ENCODE results near the gene SHROOM2.
"Not testable (repeated sequence)": the region's sequence is repeated elsewhere in the genome, so short reads cannot be mapped to it uniquely, and the experiment has no call there.

SHROOM2 gene

DNA sequence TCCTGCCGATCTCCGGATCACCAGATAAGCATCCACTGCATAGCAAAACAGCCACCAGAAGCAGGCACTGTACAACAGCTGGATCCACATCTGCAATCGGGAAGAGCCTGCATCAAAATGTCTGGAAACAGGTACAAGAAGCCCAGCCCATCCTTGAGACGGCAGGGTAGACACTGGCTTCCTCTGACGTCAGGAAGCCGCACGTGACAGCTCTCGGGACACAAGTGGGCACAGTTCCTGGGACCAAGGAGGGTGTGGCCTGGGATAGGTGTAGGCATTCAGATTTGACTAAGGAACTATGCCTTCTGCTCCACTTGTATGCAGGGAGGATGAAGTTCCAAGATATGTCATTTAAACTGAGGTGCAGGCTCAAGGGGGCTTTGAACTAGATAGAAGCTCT, 26.9 kb upstream of the SHROOM2 start:
- H3K27ac ChIP-seq (ENCODE audit: low read length): no peak overlapping the region
- H3K27me3 ChIP-seq (ENCODE audit: insufficient read depth, low read length): no peaks in the 10 kb centered on the region
- no peak overlapping the region for H3K9ac ChIP-seq (ENCODE audit: low read depth, low read length)
- H3K4me3 ChIP-seq (ENCODE audit: low read length): no peak overlapping the region
- no peaks in the 10 kb centered on the region for H3K4me1 ChIP-seq (ENCODE audit: insufficient read depth, low read length)
- H3K36me3 ChIP-seq (ENCODE audit: insufficient read depth, low read depth, low read length): no peaks in the 10 kb centered on the region
- no peaks in the 10 kb centered on the region for H3K9me3 ChIP-seq (ENCODE audit: insufficient read depth, low read depth, low read length)

DNA sequence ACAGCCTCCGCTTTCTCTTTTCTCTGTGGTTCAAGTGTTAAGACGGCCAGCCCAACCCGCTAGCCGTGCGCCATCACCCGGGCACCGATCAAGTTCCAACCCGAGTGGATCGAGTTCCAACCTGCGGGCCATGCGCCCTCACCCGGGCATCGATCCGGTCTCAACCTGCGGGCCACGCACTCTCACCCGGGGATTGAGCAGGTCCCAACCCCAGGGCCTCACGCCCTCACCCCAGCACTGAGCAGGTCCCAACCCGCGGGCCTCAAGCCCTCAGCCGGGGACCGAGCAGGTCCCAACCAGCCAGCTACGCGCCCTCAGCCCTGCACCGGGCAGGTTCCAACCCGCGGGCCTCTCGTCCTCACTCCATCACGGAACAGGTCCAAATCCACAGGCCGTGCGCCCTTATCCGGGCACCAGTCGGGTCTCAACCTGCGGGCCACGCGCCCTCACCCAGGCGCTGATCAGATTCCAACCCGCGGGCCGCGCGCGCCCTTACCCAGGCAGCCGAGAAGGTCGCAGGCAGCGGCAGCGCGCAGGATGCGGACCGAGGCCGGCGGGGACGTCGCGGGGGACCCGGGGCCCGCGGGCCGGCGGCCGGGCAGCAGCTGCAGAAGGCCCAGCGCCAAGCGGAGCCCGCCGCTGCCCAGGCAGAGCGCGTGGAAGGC, 21.0 kb upstream of the SHROOM2 start:
- peak overlapping the region; percentile 53 for H3K9ac ChIP-seq (ENCODE audit: low read depth, low read length)
- no peak overlapping the region for H3K27ac ChIP-seq (ENCODE audit: low read length)
- no peaks in the 10 kb centered on the region for H3K36me3 ChIP-seq (ENCODE audit: insufficient read depth, low read depth, low read length)
- no peaks in the 10 kb centered on the region for H3K9me3 ChIP-seq (ENCODE audit: insufficient read depth, low read depth, low read length)
- H3K4me3 ChIP-seq (ENCODE audit: low read length): peak overlapping the region; percentile 60; the same call in 1 of the 2 replicates
- H3K4me1 ChIP-seq (ENCODE audit: insufficient read depth, low read length): peaks cover 4% of the 10 kb centered on the region; the same call in 1 of the 2 replicates
- no peaks in the 10 kb centered on the region for H3K27me3 ChIP-seq (ENCODE audit: insufficient read depth, low read length)

GRCh38 chrX:9765737-9766097, 20.5 kb upstream of the SHROOM2 start, which contains the start of gene GPR143:
Gene GPR143 (minus strand): TSS chrX:9765847. CDS start chrX:9765817, 30 bp downstream.
- no peaks in the 10 kb centered on the region for H3K36me3 ChIP-seq (ENCODE audit: insufficient read depth, low read depth, low read length)
- no peaks in the 10 kb centered on the region for H3K9me3 ChIP-seq (ENCODE audit: insufficient read depth, low read depth, low read length)
- H3K9ac ChIP-seq (ENCODE audit: low read depth, low read length): peak within 1 kb of the TSS; percentile 53
- peak within 1 kb of the TSS; percentile 60; the same call in 1 of the 2 replicates for H3K4me3 ChIP-seq (ENCODE audit: low read length)
- no peak within 1 kb of the TSS for H3K27ac ChIP-seq (ENCODE audit: low read length)
- no peaks in the 10 kb centered on the region for H3K27me3 ChIP-seq (ENCODE audit: insufficient read depth, low read length)
- peaks cover 4% of the 10 kb centered on the region; the same call in 1 of the 2 replicates for H3K4me1 ChIP-seq (ENCODE audit: insufficient read depth, low read length)

GRCh38 chrX:9767375-9767774, 18.9 kb upstream of the SHROOM2 start:
- Histone ChIP-seq H3K9me3 (ENCODE audit: insufficient read depth, low read depth, low read length) (no peaks in the 10 kb centered on the region), H3K27me3 (ENCODE audit: insufficient read depth, low read length) (no peaks in the 10 kb centered on the region), H3K4me3 (ENCODE audit: low read length) (no peak overlapping the region), H3K9ac (ENCODE audit: low read depth, low read length) (no peak overlapping the region), H3K27ac (ENCODE audit: low read length) (no peak overlapping the region), H3K36me3 (ENCODE audit: insufficient read depth, low read depth, low read length) (no peaks in the 10 kb centered on the region), H3K4me1 (ENCODE audit: insufficient read depth, low read length) (peaks cover 4% of the 10 kb centered on the region; the same call in 1 of the 2 replicates)

GRCh38 chrX:9768321-9768839, 17.8 kb upstream of the SHROOM2 start:
- not testable (repeated sequence) for H3K27me3 ChIP-seq (ENCODE audit: insufficient read depth, low read length); H3K9me3 ChIP-seq (ENCODE audit: insufficient read depth, low read depth, low read length); H3K9ac ChIP-seq (ENCODE audit: low read depth, low read length); H3K4me3 ChIP-seq (ENCODE audit: low read length); H3K27ac ChIP-seq (ENCODE audit: low read length); H3K36me3 ChIP-seq (ENCODE audit: insufficient read depth, low read depth, low read length); H3K4me1 ChIP-seq (ENCODE audit: insufficient read depth, low read length)

GRCh38 chrX:9770319-9770718, 15.9 kb upstream of the SHROOM2 start:
- Histone ChIP-seq H3K4me1 (ENCODE audit: insufficient read depth, low read length) (peaks cover 4% of the 10 kb centered on the region; the same call in 1 of the 2 replicates), H3K36me3 (ENCODE audit: insufficient read depth, low read depth, low read length) (no peaks in the 10 kb centered on the region), H3K4me3 (ENCODE audit: low read length) (no peak overlapping the region), H3K9ac (ENCODE audit: low read depth, low read length) (no peak overlapping the region), H3K9me3 (ENCODE audit: insufficient read depth, low read depth, low read length) (no peaks in the 10 kb centered on the region), H3K27ac (ENCODE audit: low read length) (no peak overlapping the region), H3K27me3 (ENCODE audit: insufficient read depth, low read length) (no peaks in the 10 kb centered on the region)

GRCh38 chrX:9772943-9773342, 13.3 kb upstream of the SHROOM2 start:
- Histone ChIP-seq H3K27ac (ENCODE audit: low read length) (no peak overlapping the region), H3K27me3 (ENCODE audit: insufficient read depth, low read length) (no peaks in the 10 kb centered on the region), H3K36me3 (ENCODE audit: insufficient read depth, low read depth, low read length) (no peaks in the 10 kb centered on the region), H3K9ac (ENCODE audit: low read depth, low read length) (no peak overlapping the region), H3K4me1 (ENCODE audit: insufficient read depth, low read length) (no peaks in the 10 kb centered on the region), H3K9me3 (ENCODE audit: insufficient read depth, low read depth, low read length) (no peaks in the 10 kb centered on the region), H3K4me3 (ENCODE audit: low read length) (no peak overlapping the region)

DNA sequence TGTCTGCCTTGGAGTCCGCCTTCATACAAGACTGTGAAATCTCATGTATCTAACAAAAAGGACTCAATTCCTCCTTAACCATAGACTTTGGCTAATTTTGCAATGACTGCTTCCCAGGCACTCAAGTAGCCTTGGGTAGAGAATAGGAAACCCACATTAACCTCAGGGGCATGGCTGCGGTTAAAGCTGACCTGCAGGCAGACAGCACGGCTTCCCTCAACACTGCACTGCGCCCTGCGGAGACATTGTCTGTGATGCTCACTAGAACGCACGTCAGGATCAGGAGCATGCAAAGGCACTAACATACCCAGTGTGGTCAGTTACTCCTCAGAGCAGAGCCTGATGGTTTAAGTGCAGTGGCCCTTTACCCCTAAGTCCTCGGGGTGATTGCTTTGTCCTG, 10.3 kb upstream of the SHROOM2 start:
- no peak overlapping the region for H3K4me3 ChIP-seq (ENCODE audit: low read length)
- no peaks in the 10 kb centered on the region for H3K36me3 ChIP-seq (ENCODE audit: insufficient read depth, low read depth, low read length)
- H3K4me1 ChIP-seq (ENCODE audit: insufficient read depth, low read length): no peaks in the 10 kb centered on the region
- H3K27ac ChIP-seq (ENCODE audit: low read length): no peak overlapping the region
- H3K9me3 ChIP-seq (ENCODE audit: insufficient read depth, low read depth, low read length): no peaks in the 10 kb centered on the region
- H3K27me3 ChIP-seq (ENCODE audit: insufficient read depth, low read length): no peaks in the 10 kb centered on the region
- H3K9ac ChIP-seq (ENCODE audit: low read depth, low read length): no peak overlapping the region

GRCh38 chrX:9781941-9782340, 4.3 kb upstream of the SHROOM2 start:
- Histone ChIP-seq H3K4me3 (ENCODE audit: low read length) (no peak overlapping the region), H3K27me3 (ENCODE audit: insufficient read depth, low read length) (peaks cover 6% of the 10 kb centered on the region; the same call in 1 of the 2 replicates), H3K9ac (ENCODE audit: low read depth, low read length) (no peak overlapping the region), H3K36me3 (ENCODE audit: insufficient read depth, low read depth, low read length) (no peaks in the 10 kb centered on the region), H3K4me1 (ENCODE audit: insufficient read depth, low read length) (no peaks in the 10 kb centered on the region), H3K9me3 (ENCODE audit: insufficient read depth, low read depth, low read length) (no peaks in the 10 kb centered on the region), H3K27ac (ENCODE audit: low read length) (no peak overlapping the region)

GRCh38 chrX:9784332-9784731, 1.9 kb upstream of the SHROOM2 start:
- Histone ChIP-seq H3K9me3 (ENCODE audit: insufficient read depth, low read depth, low read length) (no peaks in the 10 kb centered on the region), H3K27me3 (ENCODE audit: insufficient read depth, low read length) (peaks cover 12% of the 10 kb centered on the region; the same call in 1 of the 2 replicates), H3K9ac (ENCODE audit: low read depth, low read length) (no peak overlapping the region), H3K4me3 (ENCODE audit: low read length) (no peak overlapping the region), H3K4me1 (ENCODE audit: insufficient read depth, low read length) (peaks cover 14% of the 10 kb centered on the region; the same call in 1 of the 2 replicates), H3K27ac (ENCODE audit: low read length) (no peak overlapping the region), H3K36me3 (ENCODE audit: insufficient read depth, low read depth, low read length) (no peaks in the 10 kb centered on the region)

- H3K9me3 ChIP-seq (ENCODE audit: insufficient read depth, low read depth, low read length): no peaks in the 10 kb centered on the region
- H3K4me3 ChIP-seq (ENCODE audit: low read length): peak overlapping the region; percentile 68
- peaks cover 22% of the 10 kb centered on the region; the same call in 1 of the 2 replicates for H3K4me1 ChIP-seq (ENCODE audit: insufficient read depth, low read length)
- H3K27ac ChIP-seq (ENCODE audit: low read length): no peak overlapping the region
- H3K36me3 ChIP-seq (ENCODE audit: insufficient read depth, low read depth, low read length): no peaks in the 10 kb centered on the region
- H3K27me3 ChIP-seq (ENCODE audit: insufficient read depth, low read length): peaks cover 12% of the 10 kb centered on the region; the same call in 1 of the 2 replicates
- no peak overlapping the region; the same call in 1 of the 2 replicates for H3K9ac ChIP-seq (ENCODE audit: low read depth, low read length)
Observed at GRCh38 chrX:9785254-9785943, 830 bp upstream of the SHROOM2 start.

All from iPS-20b (cell line).